BLaER1 (cell line): Measurements from ENCODE around the gene GPLD1.

Experiments used
- H3K27ac ChIP-seq: shearing (Covaris generic); formaldehyde crosslinking; 2 replicates; pipeline ENCODE4 v1.8.1; 2022
- H3K27me3 ChIP-seq: shearing (Covaris generic); formaldehyde crosslinking; 2 replicates; pipeline ENCODE4 v1.8.1; 2022
- H3K36me3 ChIP-seq: shearing (Covaris generic); formaldehyde crosslinking; 2 replicates; pipeline ENCODE4 v1.8.1; 2022
- H3K4me1 ChIP-seq: shearing (Covaris generic); formaldehyde crosslinking; 2 replicates; pipeline ENCODE4 v1.8.1; 2022
- H3K4me2 ChIP-seq: shearing (Covaris generic); formaldehyde crosslinking; 2 replicates; pipeline ENCODE4 v1.8.1; 2022
- H3K4me3 ChIP-seq: shearing (Covaris generic); formaldehyde crosslinking; 2 replicates; pipeline ENCODE4 v1.8.1; 2022
- H3K9ac ChIP-seq: shearing (Covaris generic); formaldehyde crosslinking; 2 replicates; pipeline ENCODE4 v1.8.1; 2022
- H3K9me3 ChIP-seq: shearing (Covaris generic); formaldehyde crosslinking; 2 replicates; pipeline ENCODE4 v1.8.1; 2022
- H4K20me1 ChIP-seq: shearing (Covaris generic); formaldehyde crosslinking; 2 replicates; pipeline ENCODE4 v1.8.1; 2022
- Cebpa-rat ChIP-seq: shearing (Covaris generic); IDR thresholded peaks from 2 replicates; pipeline ENCODE4 v1.8.1; 2022

The GPLD1 gene

GRCh38 chr6:24460966-24461365 lies 28.4 kb downstream of the GPLD1 start:
- Histone ChIP-seq H3K27ac (no peak overlapping the region), H4K20me1 (no peaks in the 10 kb centered on the region), H3K4me3 (no peak overlapping the region), H3K4me2 (no peak overlapping the region), H3K9ac (no peak overlapping the region), H3K4me1 (no peaks in the 10 kb centered on the region), H3K27me3 (no peaks in the 10 kb centered on the region), H3K36me3 (no peaks in the 10 kb centered on the region), H3K9me3 (no peaks in the 10 kb centered on the region)
- TF ChIP-seq Cebpa-rat = no peak

- H3K27me3 ChIP-seq = no peaks in the 10 kb centered on the region
- H3K4me1 ChIP-seq = no peaks in the 10 kb centered on the region
- no peak overlapping the region for H3K4me3 ChIP-seq
- H3K9me3 ChIP-seq = no peaks in the 10 kb centered on the region
- H3K27ac ChIP-seq = no peak overlapping the region
- no peak overlapping the region for H3K4me2 ChIP-seq
- H4K20me1 ChIP-seq = no peaks in the 10 kb centered on the region
- H3K36me3 ChIP-seq = no peaks in the 10 kb centered on the region
- H3K9ac ChIP-seq = no peak overlapping the region
- no peak for TF ChIP-seq Cebpa-rat
Observed at GRCh38 chr6:24458941-24459340, 30.4 kb downstream of the GPLD1 start.

- no peak overlapping the region for H3K4me3 ChIP-seq
- no peak overlapping the region for H3K4me2 ChIP-seq
- no peaks in the 10 kb centered on the region for H3K9me3 ChIP-seq
- H3K4me1 ChIP-seq = no peaks in the 10 kb centered on the region
- no peaks in the 10 kb centered on the region for H3K36me3 ChIP-seq
- no peak overlapping the region for H3K9ac ChIP-seq
- TF ChIP-seq Cebpa-rat = no peak
- H4K20me1 ChIP-seq = no peaks in the 10 kb centered on the region
- H3K27ac ChIP-seq = no peak overlapping the region
- no peaks in the 10 kb centered on the region for H3K27me3 ChIP-seq
Observed at GRCh38 chr6:24458134-24458533, 31.2 kb downstream of the GPLD1 start.

DNA sequence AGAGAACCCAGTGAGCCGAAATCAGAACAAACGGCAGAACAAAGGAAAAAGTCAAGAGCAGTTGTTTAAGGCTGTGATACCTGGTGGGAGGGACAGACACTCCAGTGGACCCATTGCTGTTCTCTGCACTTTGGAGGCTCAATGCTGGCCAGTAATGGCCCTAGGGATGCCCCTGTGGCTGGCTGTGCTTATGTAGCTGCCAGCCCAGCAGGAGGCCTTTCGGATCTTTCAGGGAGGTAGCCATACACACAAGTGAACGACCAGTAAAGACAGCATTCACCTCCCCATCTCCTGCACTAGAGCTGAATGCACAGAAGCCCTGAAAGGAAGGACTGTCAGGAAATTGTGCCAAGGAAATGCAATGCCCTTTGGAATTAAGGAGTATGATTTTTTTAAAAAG lies 34.3 kb downstream of the GPLD1 start:
- H4K20me1 ChIP-seq = no peaks in the 10 kb centered on the region
- no peak overlapping the region for H3K27ac ChIP-seq
- no peak overlapping the region for H3K4me3 ChIP-seq
- no peak overlapping the region for H3K4me2 ChIP-seq
- H3K9me3 ChIP-seq = no peaks in the 10 kb centered on the region
- TF ChIP-seq Cebpa-rat = no peak
- H3K27me3 ChIP-seq = no peaks in the 10 kb centered on the region
- H3K4me1 ChIP-seq = peaks cover 5% of the 10 kb centered on the region; the same call in 1 of the 2 replicates
- H3K9ac ChIP-seq = no peak overlapping the region
- H3K36me3 ChIP-seq = no peaks in the 10 kb centered on the region

DNA sequence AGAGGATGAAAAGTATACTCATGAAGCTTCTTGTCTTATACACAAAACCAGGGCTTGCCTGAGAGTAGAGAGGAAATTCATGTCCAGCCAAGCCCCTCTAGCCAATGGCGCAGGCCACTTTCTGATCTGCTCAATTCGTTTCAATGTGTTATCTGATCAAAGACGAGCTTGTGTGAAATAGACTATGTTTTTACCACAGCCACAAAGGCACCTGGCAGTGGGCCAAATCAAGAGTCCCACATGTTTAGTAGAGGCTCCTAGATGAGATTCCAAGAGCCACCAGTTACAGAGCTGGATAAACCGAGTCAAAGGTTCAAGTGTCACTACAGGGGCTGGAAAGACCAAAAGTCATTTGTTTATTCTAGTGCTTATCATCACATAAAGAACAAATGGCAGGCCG lies 34.9 kb downstream of the GPLD1 start:
- H3K36me3 ChIP-seq = no peaks in the 10 kb centered on the region

DNA sequence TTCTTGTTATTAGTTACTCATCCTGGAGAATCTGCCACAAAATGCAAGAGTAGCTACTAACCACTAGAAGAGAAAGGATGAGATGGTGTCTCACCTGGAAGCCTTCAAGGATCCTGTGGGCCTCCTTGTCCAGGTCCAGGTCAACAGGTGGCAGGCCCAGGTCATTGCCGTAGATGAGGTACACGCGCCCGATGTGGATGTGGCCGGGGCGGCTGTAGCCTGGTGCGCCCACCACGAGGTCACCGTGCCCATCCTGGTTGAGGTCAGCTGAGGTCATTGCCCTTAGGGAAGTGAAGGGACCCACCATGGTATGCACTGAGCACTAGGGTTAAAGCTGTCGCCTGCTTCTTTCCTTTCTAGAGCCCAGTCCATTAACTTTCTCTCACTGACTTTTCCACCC lies 35.5 kb downstream of the GPLD1 start:
- H3K4me1 ChIP-seq = peaks cover 5% of the 10 kb centered on the region; the same call in 1 of the 2 replicates
- H4K20me1 ChIP-seq = no peaks in the 10 kb centered on the region
- no peak overlapping the region for H3K9ac ChIP-seq
- H3K4me2 ChIP-seq = no peak overlapping the region
- no peak overlapping the region for H3K27ac ChIP-seq
- no peaks in the 10 kb centered on the region for H3K36me3 ChIP-seq
- no peak for TF ChIP-seq Cebpa-rat
- no peaks in the 10 kb centered on the region for H3K27me3 ChIP-seq
- no peaks in the 10 kb centered on the region for H3K9me3 ChIP-seq
- no peak overlapping the region for H3K4me3 ChIP-seq

More for the DNA sequence above, 34.9 kb downstream of the GPLD1 start:
- Histone ChIP-seq H3K4me3 (no peak overlapping the region), H4K20me1 (no peaks in the 10 kb centered on the region), H3K27ac (no peak overlapping the region), H3K27me3 (no peaks in the 10 kb centered on the region), H3K4me2 (no peak overlapping the region), H3K9me3 (no peaks in the 10 kb centered on the region), H3K4me1 (peaks cover 5% of the 10 kb centered on the region; the same call in 1 of the 2 replicates), H3K9ac (no peak overlapping the region)
- TF ChIP-seq Cebpa-rat = no peak

GRCh38 chr6:24451581-24452388 lies 37.6 kb downstream of the GPLD1 start:
- Histone ChIP-seq H3K9ac (no peak overlapping the region), H4K20me1 (no peaks in the 10 kb centered on the region), H3K36me3 (no peaks in the 10 kb centered on the region), H3K27me3 (no peaks in the 10 kb centered on the region), H3K4me2 (no peak overlapping the region), H3K27ac (no peak overlapping the region), H3K9me3 (no peaks in the 10 kb centered on the region), H3K4me1 (peaks cover 5% of the 10 kb centered on the region; the same call in 1 of the 2 replicates), H3K4me3 (no peak overlapping the region)
- TF ChIP-seq Cebpa-rat = no peak

DNA sequence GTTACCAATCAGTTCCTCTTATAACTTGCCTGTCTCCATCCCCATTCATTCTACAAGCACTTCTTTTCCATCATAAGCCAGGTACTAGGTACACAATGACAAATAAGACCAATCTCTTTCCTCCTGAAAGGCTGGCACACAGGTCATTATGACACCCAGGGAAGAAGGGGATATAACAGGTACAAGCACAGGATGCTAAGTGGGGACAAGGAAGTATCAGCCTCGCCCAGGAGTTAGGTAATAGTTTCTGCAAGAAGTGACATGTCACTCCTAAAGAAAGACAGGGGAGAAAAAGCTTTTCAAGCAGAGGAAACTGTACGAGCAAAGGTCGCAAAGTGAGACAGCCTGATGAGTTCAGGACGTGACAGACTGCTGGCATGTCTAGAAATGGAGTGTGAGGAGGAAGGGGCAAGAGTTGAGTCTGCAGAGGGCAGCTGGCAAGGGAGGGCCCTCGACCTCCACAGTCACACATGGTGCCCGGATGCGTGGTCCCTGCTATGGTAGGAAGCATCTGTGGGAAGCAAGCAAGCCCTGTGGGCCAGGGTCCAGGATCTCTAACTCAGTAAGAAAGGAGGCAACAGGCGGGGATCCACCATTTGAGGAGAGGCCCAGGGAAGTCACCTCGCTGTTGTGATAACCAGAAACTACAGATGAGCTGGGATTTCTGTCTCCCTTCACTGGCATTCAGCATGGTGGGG lies 40.4 kb downstream of the GPLD1 start:
- Histone ChIP-seq H3K4me1 (peaks cover 5% of the 10 kb centered on the region; the same call in 1 of the 2 replicates), H3K9ac (no peak overlapping the region), H3K36me3 (no peaks in the 10 kb centered on the region), H3K4me3 (no peak overlapping the region), H3K9me3 (no peaks in the 10 kb centered on the region), H3K4me2 (no peak overlapping the region), H3K27ac (no peak overlapping the region), H3K27me3 (no peaks in the 10 kb centered on the region), H4K20me1 (no peaks in the 10 kb centered on the region)
- TF ChIP-seq Cebpa-rat = no peak

DNA sequence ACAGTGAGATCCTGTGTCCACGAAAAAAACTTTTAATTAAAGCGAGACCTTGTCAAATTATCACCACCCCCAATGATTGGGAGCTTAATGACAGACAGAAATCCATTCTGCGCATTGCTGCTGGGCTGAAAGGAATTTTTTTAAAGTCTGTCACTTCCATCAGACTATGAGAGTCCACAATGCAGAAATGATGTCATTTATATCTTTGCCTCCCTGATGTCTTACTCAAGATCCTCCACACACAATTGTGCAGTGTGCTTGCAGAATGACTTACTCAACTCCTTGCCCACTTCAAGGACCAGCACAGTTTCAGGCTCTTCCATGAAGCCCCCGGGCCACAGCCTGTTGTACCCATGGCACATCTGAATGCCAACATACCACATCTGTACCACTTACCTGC lies 41.0 kb downstream of the GPLD1 start:
- no peak overlapping the region for H3K27ac ChIP-seq
- H3K4me1 ChIP-seq = peaks cover 5% of the 10 kb centered on the region; the same call in 1 of the 2 replicates
- H3K9ac ChIP-seq = no peak overlapping the region
- H3K36me3 ChIP-seq = no peaks in the 10 kb centered on the region
- H3K4me2 ChIP-seq = no peak overlapping the region
- TF ChIP-seq Cebpa-rat = no peak
- H4K20me1 ChIP-seq = no peaks in the 10 kb centered on the region
- no peak overlapping the region for H3K4me3 ChIP-seq
- no peaks in the 10 kb centered on the region for H3K9me3 ChIP-seq
- H3K27me3 ChIP-seq = no peaks in the 10 kb centered on the region

DNA sequence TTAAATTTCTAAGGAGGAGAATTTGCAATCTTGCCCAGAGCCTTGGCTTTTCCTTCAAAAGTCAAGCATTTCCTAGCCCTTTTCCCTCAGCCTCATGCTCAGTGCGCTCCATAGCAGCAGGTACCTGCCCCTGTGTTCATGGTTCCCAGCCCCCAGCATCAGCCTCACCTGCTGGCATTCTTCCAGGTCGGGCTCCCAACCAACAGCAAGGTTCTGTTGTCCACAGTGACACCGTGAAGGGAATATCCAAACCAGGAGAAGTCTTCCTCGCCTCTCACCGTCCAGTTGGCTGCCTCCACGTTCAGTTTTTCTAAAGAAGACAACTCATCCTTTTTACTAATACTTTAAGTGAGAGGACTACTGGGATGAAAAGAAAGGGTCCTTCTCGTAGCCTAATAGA lies 42.7 kb downstream of the GPLD1 start:
- Histone ChIP-seq H3K27ac (no peak overlapping the region), H3K4me3 (no peak overlapping the region)
- no peak for TF ChIP-seq Cebpa-rat

More for the DNA sequence above, 42.7 kb downstream of the GPLD1 start:
- Histone ChIP-seq H3K36me3 (no peaks in the 10 kb centered on the region), H3K4me1 (no peaks in the 10 kb centered on the region), H3K9me3 (no peaks in the 10 kb centered on the region), H3K9ac (no peak overlapping the region), H3K4me2 (no peak overlapping the region), H4K20me1 (no peaks in the 10 kb centered on the region), H3K27me3 (no peaks in the 10 kb centered on the region)
